NCI-H446 treated with DMSO at 0.1 percent for 48 hours (cell line): ENCODE results near the gene BTBD8.

Experiments used
- DNase-seq: peaks from one replicate; lab custom pipeline; 2025; lab: John Stamatoyannopoulos, UW

BTBD8 gene

DNA sequence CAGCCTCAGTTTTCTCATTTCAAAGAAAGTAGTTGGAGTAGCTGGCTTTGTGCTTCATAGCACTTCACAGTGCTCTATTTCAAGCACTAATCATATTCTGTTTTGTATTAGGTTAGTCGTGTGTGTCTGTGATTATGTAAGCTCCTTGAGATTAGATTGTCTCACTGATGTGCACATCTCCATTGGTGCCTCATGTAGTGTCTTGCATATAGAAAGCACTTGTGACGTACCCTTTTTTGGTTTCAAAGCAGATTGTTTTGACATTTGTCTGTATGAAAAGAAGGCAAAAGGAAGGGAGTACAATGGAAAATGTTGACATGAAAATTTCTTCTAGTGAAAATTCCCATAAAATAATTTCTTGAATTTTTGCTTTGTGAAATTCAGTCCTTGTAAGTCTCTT lies 13.9 kb downstream of the BTBD8 start:
- no peak for DNase-seq

GRCh38 chr1:92094595-92094994 lies 14.4 kb downstream of the BTBD8 start:
- DNase-seq = no peak

GRCh38 chr1:92095874-92096273 lies 15.7 kb downstream of the BTBD8 start:
- no peak for DNase-seq

GRCh38 chr1:92096317-92096716 lies 16.2 kb downstream of the BTBD8 start:
- no peak for DNase-seq

DNA sequence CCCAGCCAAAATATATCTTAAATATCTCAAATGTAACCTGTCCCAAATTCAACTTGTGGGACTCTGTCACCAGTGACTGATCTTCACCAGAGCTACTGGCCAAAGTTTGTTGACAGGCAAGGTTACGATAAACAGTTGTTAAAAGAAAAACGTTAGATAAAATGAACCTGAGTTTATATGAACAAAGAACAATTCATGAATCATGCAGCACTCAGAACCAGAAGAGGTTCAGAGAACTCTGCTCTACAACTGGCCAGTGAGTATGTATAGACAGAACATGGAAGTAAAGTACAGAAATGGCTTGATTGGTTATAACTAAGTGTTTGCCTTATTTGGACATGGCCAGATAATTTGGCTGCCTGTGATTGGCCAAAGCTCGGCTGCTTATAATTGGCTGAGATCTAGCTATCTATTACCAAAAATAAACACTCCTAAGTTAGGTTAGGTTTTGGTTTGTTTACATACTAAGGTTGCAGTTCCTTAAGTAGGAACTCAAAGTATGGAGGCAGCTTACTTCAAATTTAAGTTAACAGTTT lies 25.5 kb downstream of the BTBD8 start:
- DNase-seq = no peak

DNA sequence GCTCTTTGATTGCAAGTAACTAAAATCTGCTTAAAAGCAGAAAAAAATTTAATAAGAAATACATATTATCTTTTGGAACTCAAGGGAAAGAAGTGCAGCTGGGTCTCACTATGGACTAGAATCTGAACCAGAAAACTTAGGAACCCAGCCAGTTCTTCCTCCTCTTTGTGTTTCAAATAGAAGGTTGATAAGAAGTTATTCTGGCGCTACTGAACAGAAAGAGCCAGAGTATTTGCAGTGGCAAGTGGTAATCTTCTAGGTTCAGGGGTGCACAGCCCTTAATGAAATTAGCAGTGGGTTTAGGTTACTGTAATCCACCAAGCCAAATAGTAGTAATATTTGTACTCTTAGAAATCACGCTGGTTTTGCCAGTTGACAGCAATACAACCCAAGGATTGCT lies 28.5 kb downstream of the BTBD8 start:
- no peak for DNase-seq

DNA sequence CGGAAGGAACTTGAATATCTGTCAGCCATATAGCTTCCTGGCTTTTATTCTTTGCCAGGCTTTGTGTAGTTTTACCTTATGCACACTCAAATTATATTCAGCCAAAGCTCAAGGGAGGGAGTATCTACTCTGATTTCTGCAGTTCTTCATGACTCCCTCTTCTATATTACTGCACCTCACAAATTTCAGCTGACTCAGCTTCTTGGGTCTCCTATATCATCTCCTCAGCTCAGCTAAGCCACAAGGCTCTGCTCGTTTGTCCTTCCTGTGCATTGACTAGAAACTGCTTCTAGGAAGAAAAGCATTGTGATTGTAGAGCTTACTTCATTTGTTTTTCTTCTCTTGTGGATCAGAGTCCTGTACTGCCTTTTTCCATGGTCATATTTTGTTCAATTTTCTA lies 37.4 kb downstream of the BTBD8 start:
- no peak for DNase-seq

- DNase-seq = no peak
These were observed 38.7 kb downstream of the BTBD8 start for GRCh38 chr1:92118826-92119225.

GRCh38 chr1:92123868-92124267 lies 43.7 kb downstream of the BTBD8 start:
- no peak for DNase-seq

DNA sequence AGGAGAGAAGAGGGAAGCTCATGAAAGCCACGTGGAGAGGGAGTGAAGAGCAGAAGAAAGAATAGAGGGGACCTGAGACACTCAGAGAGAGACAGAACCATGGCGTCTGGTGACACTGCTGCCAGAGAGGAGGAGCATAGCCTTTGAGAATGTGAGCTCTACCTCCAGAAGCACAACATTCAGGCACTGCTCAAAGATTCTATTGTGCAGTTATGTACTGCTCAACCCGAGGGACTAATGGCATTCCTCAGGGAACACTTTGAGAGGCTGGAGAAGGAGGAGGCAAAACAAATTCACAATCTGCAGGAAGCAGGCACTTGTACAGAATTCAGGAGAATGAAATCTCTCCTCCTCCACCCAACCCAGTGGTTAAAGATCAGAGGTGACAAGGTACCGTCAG lies 45.1 kb downstream of the BTBD8 start:
- no peak for DNase-seq

DNA sequence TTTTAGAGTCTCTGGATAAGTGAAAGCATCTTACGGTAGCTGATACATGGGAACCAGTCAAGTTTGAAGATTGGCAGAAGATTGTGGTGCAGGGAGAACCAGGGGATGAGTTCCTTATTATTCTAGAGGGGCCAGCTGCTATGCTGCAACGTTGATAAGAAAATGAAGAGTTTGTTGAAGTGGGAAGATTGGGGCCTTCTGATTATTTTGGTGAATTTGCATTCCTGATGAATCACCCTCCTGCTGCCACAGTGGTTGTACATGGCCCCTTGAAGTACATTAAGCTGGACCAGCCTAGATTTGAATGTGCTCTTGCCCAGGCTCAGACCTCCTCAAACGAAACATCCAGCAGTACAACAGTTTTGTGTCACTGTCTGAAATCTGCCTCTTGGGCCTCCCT lies 45.9 kb downstream of the BTBD8 start:
- no peak for DNase-seq

GRCh38 chr1:92134331-92134730 lies 54.2 kb downstream of the BTBD8 start:
- no peak for DNase-seq

GRCh38 chr1:92136341-92136740 lies 56.2 kb downstream of the BTBD8 start:
- DNase-seq = no peak

DNA sequence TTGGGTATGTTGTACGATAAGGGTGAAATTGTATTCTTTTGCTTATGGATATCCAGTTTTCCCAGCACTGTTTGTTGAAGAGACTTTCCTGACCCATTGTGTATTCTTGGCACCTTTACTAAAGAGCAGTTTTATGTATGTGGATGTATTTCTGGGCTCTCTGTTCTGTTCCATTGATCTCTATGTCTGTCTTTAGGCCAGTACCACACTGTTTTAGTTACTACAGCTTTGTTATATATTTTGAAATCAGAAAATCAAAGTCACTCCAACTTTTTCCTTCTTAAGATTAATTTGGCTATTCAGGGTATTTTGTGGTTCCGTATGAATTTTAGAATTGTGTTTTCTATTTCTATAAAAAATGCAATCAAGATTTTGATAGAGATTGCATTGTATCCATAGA lies 74.8 kb downstream of the BTBD8 start:
- DNase-seq = no peak

DNA sequence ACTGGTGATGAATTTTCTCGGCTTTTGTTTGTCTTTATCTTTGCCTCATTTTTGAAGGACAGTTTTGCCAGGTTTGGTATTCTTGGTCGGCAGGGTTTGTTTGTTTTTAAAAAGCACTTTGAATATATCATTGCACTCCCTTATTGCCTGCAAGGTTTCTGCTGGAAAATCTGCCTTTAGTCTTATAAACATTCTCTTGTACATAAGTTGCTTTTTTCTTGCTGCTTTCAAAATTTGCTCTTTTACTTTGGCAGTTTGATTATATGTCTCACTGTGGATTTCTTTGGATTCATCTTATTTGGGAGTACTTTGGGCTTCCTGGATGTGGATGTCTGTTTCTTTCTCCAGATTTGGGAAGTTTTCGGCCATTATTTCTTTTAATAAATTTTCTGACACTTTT lies 79.4 kb downstream of the BTBD8 start:
- DNase-seq = no peak

DNA sequence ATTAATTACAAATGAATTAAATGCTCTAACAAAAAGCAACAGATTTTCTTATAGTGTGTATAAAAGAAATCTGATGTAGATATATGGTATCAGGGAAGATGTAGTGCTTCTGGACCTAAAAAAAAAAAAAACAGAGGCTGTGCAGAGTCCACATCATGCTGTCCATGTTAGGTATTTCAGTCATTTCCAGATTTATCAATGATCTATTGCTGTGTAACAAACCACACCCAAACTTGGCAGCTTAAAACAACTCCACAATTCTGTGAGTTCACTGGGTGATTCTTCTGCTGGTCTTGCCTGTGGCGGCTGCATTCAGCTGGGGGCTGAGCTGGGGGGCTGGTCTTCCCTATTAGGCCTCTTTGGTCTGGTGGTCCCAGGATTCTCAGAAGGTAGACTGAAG lies 85.2 kb downstream of the BTBD8 start:
- DNase-seq = no peak

- DNase-seq = peak; percentile 39
These were observed 87.0 kb downstream of the BTBD8 start for GRCh38 chr1:92167151-92167550.

- DNase-seq = peak; percentile 62
These were observed 88.5 kb downstream of the BTBD8 start for GRCh38 chr1:92168657-92169056.

GRCh38 chr1:92169214-92170005 lies 89.3 kb downstream of the BTBD8 start:
- DNase-seq = no peak

GRCh38 chr1:92184632-92185031 lies 104.5 kb downstream of the BTBD8 start:
- DNase-seq = no peak

DNA sequence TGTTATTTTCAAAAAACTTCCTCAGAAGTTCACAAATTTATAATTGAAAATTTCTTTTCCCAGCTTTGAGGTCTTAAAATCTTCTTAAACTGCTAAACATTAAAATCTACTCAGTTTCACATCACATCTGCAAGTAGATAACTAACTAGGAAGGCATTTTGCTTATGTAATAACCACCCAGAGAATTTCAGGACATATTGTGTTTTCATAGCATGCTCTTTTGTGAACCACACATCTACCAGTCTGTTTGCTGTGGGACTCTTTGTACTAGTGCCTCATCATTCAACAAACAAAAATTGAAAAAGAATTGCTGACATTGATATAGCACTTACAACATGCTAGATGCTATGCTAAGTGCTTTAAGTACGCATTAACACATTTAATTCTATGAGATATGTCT lies 105.9 kb downstream of the BTBD8 start:
- DNase-seq = no peak

DNA sequence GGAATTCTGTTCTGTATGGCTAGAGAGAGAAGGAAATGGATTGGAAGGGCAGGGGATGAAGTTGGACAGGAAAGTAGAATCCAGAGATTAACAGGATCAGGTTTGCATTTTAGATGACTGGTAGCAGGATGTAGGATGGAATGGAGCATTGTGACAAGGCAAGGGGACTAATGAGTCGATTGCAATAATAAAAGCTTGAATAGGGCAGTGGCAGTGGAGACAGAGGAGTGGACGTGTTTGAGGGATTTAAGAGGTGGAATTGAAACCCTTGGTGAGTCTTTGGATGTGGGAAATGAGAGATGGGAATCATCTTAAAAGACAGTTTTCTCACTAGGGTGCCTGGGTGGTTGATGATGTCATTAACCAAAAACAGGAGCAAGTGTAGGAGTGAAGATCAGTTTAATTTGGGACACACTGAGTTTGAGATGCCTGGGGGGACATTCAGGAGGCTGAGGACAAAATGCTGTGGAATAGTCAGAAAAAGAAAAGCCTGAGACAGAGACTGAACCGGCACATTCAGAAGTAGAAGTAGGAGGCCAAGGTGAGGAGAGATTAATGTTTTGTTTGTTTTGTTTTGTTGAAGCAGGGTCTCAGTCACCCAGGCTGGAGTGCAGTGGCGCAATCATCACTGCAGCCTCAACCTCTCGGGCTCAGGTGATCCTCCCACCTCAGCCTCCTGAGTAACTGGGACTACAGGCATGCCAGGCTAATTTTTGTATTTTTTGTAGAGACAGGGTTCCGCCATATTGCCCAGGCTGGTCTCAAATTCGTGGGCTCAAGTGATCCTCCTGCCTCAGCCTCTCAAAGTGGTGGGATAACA lies 108.5 kb downstream of the BTBD8 start:
- no peak for DNase-seq

- no peak for DNase-seq
These were observed 111.6 kb downstream of the BTBD8 start for GRCh38 chr1:92191726-92192125.
